ENCODE results near the gene ETS1.
"Not testable (repeated sequence)": the region's sequence is repeated elsewhere in the genome, so short reads cannot be mapped to it uniquely, and the experiment has no call there.

Gene ETS1

DNA sequence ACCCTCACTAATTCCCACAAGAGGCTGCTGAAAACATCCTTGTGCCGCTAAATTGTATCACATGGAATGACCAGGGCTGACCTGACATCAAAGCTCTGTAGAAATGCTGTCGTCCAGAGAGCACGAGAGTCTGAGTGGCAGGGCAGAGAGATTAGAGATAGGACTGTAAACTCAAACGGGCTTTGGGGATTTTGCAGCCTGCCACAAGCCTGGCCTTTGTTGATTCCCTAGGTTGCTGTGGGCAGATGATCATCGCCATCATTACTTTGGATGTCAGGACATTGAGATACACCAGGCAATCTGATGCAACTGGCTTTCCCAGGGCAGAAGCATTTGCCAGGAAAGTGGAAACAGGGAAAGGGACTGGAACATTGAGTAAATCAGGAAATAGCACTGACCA, 131.6 kb downstream of the ETS1 start:
- no peak for DNase-seq

DNA sequence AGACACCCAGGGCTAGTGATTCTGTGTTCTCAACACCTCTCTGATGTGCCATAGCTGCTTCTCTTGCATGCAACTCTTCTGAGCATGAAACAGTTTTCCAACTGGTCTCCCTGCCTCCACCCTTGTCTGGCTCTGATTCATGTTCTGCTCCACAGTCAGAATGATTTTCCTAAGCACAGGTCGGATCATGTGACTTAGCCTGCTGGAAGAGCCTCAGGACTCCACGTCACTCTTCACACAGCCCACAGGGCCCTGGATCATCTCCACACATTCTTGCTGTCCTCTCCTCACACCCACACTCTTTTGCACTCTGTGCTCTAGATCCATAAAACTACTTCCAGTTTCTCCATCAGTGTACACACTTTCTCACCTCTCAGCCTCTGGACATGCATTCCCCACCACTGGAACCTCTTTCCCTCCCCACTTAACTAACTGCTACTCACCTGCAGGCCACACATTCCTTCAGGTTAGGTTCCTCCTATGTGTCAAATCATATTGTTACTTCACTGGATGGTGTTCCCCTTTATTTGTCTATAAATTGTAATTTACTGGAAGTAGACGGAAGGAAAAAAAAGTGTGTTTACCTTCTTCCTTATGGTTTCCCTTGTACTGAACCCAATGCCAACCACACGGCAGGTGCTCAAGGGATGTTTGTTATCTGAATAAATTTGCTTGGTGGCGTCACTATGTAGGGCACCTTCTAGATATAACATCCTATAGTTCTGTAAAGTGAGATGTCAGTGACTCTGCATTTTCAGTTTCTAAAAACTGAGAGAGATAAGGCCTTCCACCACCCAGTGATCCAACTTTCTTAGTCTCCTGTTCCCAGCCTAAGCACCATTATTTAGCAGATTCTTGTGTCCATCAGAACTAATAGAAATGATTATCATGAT, 133.7 kb downstream of the ETS1 start:
- DNase-seq = no peak

DNA sequence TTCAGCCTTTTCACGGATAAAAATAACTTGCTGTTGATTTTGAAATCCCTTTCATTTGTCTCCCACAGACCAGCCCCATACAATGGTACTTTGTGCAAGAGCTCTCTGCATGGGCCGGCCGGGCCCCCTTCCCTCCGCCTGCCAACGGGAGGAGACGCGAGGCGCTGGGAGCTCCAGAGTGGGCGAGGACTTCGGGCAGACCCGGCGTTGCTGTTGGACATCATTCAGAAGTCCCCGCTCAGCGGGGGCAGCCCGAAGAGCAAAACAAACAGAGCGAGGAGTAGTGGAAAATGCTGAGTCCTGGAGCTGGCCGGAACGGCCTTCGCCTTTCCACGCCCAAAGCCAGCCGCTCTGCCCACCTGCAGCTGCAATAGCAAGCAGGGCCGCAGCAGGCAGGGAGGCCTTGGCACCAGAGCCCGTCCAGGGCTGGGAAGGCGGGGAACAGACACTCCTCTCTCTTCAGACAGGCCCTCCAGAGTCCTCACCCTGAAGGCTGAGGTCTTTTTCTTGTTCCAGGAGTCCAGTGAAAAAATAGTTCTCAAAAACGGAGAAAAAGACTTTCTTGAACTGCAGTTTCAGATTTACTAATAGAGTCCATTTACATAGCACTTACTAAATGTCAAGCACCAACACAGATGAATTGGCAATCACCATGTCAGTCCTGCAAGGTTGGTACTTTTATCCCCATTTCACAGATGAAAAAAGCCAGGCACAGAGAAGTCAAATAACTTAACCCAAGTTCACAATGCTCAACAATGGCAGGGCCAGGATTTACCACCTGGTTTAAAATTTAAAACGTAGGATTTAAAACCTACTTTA, 135.5 kb downstream of the ETS1 start:
- no peak for DNase-seq

DNA sequence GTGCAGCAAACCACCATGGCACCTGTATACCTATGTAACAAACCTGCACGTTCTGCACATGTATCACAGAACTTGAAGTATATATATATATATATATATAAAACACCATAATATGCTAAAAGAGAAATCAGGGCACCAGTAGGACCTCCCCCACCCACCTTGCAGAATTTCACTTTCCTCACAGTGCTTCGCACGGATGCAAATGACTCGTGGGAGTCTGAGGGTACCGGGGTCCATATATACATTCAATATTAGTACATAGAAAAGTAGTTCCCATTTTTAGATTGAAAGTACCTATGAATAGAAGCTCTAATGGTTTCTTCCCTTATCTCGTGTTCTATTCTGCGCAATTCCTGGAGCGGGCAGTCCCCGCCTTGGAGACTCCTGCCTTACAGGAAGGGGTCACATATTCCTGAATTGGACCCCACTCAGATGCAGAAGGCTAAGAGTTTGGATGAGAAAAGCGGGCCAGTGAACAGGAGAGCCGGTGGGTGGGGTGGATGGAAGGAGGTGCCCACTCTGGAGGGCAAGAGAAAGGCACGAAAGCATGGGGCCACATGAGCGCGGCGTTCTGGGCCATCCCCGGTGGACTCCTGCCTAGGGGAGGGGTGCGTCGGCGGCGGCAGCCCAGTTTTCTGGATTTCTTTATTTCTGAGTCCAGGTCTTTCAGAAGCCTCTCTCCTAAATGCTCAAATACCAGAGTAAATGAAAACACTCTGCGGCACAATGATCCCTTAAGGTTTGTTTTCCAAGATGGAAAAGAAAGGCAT, 136.3 kb downstream of the ETS1 start:
- no peak for DNase-seq

GRCh38 chr11:128450425-128450824, 136.9 kb downstream of the ETS1 start:
- DNase-seq = not testable (repeated sequence)

- no peak for DNase-seq
Observed at GRCh38 chr11:128448981-128449713, 138.2 kb downstream of the ETS1 start.

- DNase-seq = no peak
Observed at GRCh38 chr11:128448200-128448886, 139.0 kb downstream of the ETS1 start.

DNA sequence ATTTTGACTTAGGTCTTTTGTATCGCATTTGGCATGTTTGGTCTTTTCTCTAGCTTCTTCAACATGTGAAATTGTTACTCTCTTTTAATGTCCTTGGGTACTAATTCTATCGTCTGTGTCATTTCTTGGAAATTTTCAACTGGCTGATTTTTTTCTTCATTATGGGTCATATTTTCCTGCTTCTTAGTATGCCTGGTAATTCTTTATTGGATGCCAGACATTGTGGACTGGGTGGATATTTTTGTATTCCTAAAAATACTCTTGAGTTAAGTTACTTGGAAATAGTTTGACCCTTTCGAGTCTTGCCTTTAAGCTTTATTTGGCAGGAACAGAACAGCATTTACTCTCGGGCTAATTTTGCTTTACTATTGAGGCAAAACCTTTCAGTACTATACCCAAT, 140.1 kb downstream of the ETS1 start:
- DNase-seq = no peak

DNA sequence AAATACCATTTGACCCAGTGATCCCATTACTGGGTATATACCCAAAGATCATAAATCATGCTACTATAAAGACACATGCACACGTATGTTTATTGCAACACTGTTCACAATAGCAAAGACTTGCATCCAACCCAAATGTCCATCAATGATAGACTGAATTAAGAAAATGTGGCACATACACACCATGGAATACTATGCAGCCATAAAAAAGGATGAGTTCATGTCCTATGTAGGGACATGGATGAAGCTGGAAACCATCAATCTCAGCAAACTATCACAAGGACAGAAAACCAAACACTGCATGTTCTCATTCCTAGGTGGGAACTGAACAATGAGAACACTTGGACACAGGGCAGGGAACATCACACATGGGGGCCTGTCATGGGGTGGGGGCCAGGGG, 141.4 kb downstream of the ETS1 start:
- DNase-seq = not testable (repeated sequence)

DNA sequence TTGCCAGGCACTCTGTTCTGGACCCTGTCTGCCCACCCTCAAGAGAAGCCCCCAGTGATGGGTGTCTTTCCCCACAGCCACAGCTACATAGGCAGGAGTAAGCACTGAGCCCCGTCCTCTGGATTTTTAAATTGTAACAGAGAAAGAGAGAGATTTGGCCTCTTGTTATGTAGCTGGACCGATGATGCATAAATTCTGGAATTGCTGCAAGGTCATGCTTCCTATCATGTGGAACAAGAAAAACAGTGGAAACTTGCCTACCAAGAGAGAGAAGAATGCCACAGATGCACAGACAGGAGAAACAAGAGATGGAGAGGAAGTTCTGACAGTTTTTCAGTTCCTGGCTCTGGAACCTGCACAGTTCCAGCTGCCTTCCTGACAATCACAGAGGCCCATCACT, 150.2 kb downstream of the ETS1 start:
- DNase-seq = no peak

DNA sequence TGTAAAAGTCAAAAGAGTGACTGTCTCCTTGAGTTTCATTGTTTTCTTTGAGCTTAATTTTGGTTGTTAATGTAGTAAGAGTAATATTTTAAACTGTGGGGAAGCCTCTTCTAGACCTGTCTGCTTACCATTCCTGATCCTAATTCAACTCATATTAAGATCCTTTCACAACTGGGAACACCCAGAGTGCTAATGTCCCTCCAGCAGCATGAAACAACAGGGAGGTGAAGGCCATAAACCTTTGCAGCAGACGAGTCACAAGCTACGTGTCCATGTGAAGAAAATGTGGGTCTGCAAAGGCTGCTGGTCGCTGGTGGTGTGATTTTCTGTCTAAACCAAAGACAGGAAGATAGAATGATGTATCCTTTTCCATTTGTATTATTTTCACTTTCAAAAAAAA, 152.5 kb downstream of the ETS1 start:
- no peak for DNase-seq

- no peak for DNase-seq
Observed at GRCh38 chr11:128434411-128434810, 152.9 kb downstream of the ETS1 start.

- DNase-seq = no peak
Observed at GRCh38 chr11:128432926-128433325, 154.4 kb downstream of the ETS1 start.

- no peak for DNase-seq
Observed at GRCh38 chr11:128431931-128432330, 155.4 kb downstream of the ETS1 start.

DNA sequence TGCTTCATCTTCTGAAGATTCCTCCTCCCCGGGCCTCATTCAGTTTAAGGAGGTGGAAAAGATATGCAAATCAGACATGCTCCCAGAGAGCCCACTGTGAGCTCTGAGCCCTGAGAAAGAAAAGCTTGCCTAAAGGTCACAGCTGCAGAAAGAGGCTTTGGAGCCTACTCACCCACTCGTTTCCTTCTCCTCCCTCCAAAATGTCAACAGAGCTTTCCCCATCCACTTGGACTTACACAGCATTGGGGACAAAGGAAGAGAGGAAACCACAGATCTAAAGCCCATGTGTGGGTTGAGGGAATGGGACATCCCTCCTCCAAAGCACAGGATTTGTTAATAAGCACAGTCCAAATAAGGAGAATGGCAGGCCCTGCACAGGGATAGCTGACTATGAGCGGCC, 158.4 kb downstream of the ETS1 start:
- no peak for DNase-seq

DNA sequence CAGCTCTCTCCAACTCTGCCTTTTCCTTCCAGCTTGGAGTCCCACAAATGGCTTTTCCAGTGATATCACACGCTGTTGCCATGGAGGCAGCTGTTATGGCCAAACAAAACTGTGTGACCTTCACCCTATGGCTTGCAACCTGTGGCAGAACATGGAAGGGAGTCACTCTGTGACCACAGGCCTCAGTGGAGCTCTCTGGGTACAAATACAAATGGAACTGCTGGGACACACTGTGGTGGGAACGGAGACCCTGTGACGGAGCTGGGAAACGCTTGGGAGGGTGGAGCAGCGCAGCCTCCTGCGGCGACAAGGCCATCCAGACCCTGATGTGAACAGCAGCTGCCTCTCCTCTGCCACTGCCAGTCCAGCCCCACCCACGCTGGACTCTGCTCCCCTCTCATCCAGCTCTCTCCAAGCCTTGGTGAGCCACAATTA, 162.5 kb downstream of the ETS1 start:
- no peak for DNase-seq

GRCh38 chr11:128424271-128424711, 163.1 kb downstream of the ETS1 start:
- no peak for DNase-seq

- peak; percentile 94 for DNase-seq
Observed at GRCh38 chr11:128422576-128423370, 164.6 kb downstream of the ETS1 start.

GRCh38 chr11:128421577-128422330, 165.6 kb downstream of the ETS1 start:
- DNase-seq = no peak

GRCh38 chr11:128420951-128421350, 166.4 kb downstream of the ETS1 start:
- no peak for DNase-seq

All from activated CD8-positive, alpha-beta memory T cell treated with anti-CD3 and anti-CD28 coated beads for 24 hours (primary cell).